Measurements from ENCODE around the gene IL20RB.

DNA sequence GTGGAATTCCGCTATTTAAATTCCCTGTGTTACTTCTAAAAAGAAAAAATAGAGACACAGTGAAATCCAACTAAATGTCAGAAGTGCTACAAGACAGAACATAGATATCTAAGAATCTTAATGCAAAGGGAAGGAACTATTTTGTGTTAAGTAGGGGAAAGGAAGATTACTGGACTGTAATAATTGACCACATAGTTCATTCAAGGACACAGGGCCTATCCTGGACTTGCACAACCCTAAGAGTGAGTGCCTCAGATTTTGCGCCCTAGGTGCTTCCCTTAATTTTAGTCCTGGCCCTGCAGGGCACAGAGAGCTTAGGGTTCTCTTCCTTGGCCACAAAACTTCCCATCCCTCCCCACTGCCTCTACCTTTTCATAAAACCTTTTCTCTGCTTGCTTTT lies 3.5 kb upstream of the IL20RB start:
- TF ChIP-seq POLR2A (IDR thresholded peaks at IDR 0.05; ENCODE audit: low read depth, low read length) (no peak), CTCF (IDR thresholded peaks at IDR 0.05; ENCODE audit: extremely low read depth in 1 of 2, insufficient read depth in 1 of 2, low read depth in 1 of 2, low read length in 2 of 2) (no peak), POLR2AphosphoS5 (IDR thresholded peaks at IDR 0.05; ENCODE audit: insufficient read depth, low read depth, low read length) (no peak), JUN (IDR thresholded peaks at IDR 0.05; ENCODE audit: borderline replicate concordance, insufficient read depth, insufficient read length, low read depth) (no peak)

All from endothelial cell of umbilical vein (primary cell).